ENCODE results near the gene FOLR2.

FOLR2 gene

GRCh38 chr11:72238492-72239312, 22.1 kb downstream of the FOLR2 start:
- Histone ChIP-seq H3K36me3 (ENCODE audit: low read length) (peaks cover 4% of the 10 kb centered on the region; the same call in 1 of the 2 replicates), H3K4me3 (ENCODE audit: insufficient read depth, low read length, poor library complexity, severe bottlenecking) (no peak overlapping the region), H3F3A (ENCODE audit: insufficient read depth) (peaks cover 6% of the 10 kb centered on the region), H3K9me3 (ENCODE audit: insufficient read depth, low read length) (no peaks in the 10 kb centered on the region), H2AFZ (ENCODE audit: low read depth, low read length, severe bottlenecking) (no peak overlapping the region), H3K79me2 (ENCODE audit: insufficient read depth, low read length) (no peaks in the 10 kb centered on the region), H3K27me3 (ENCODE audit: low read length) (no peaks in the 10 kb centered on the region), H3K4me2 (ENCODE audit: low read depth, low read length, poor library complexity, severe bottlenecking) (no peak overlapping the region), H3K9ac (ENCODE audit: low read length) (no peak overlapping the region), H4K20me1 (ENCODE audit: low read depth, low read length) (no peaks in the 10 kb centered on the region), H3K27ac (ENCODE audit: low read depth, low read length) (no peak overlapping the region), H3K9me2 (replicated peaks; ENCODE audit: insufficient read depth, low read length) (no peaks in the 10 kb centered on the region)
- no peak for TF ChIP-seq EZH2phosphoT487 (conservative IDR thresholded peaks at IDR 0.05; ENCODE audit: low read length)
- peak; percentile 0 for TF ChIP-seq CTCF (IDR thresholded peaks at IDR 0.05; ENCODE audit: insufficient read depth, low read length, poor library complexity, severe bottlenecking)

- Histone ChIP-seq H3F3A (ENCODE audit: insufficient read depth) (peaks cover 6% of the 10 kb centered on the region), H2AFZ (ENCODE audit: low read depth, low read length, severe bottlenecking) (no peak overlapping the region), H3K27me3 (ENCODE audit: low read length) (no peaks in the 10 kb centered on the region)
These were observed 22.8 kb downstream of the FOLR2 start for GRCh38 chr11:72239313-72239848.

GRCh38 chr11:72239849-72240460, 23.4 kb downstream of the FOLR2 start:
- TF ChIP-seq CTCF (IDR thresholded peaks at IDR 0.05; ENCODE audit: insufficient read depth, low read length, poor library complexity, severe bottlenecking) = no peak
- TF ChIP-seq EZH2phosphoT487 (conservative IDR thresholded peaks at IDR 0.05; ENCODE audit: low read length) = no peak
- Histone ChIP-seq H3K9ac (ENCODE audit: low read length) (no peak overlapping the region), H3K4me2 (ENCODE audit: low read depth, low read length, poor library complexity, severe bottlenecking) (no peak overlapping the region), H3K27me3 (ENCODE audit: low read length) (no peaks in the 10 kb centered on the region), H3K9me3 (ENCODE audit: insufficient read depth, low read length) (no peaks in the 10 kb centered on the region), H3F3A (ENCODE audit: insufficient read depth) (peaks cover 6% of the 10 kb centered on the region), H3K79me2 (ENCODE audit: insufficient read depth, low read length) (no peaks in the 10 kb centered on the region), H4K20me1 (ENCODE audit: low read depth, low read length) (no peaks in the 10 kb centered on the region), H3K4me3 (ENCODE audit: insufficient read depth, low read length, poor library complexity, severe bottlenecking) (no peak overlapping the region), H3K9me2 (replicated peaks; ENCODE audit: insufficient read depth, low read length) (no peaks in the 10 kb centered on the region), H3K27ac (ENCODE audit: low read depth, low read length) (no peak overlapping the region), H2AFZ (ENCODE audit: low read depth, low read length, severe bottlenecking) (no peak overlapping the region), H3K36me3 (ENCODE audit: low read length) (peaks cover 4% of the 10 kb centered on the region; the same call in 1 of the 2 replicates)

More at GRCh38 chr11:72239313-72239848, 22.8 kb downstream of the FOLR2 start:
- Histone ChIP-seq H3K4me3 (ENCODE audit: insufficient read depth, low read length, poor library complexity, severe bottlenecking) (no peak overlapping the region), H4K20me1 (ENCODE audit: low read depth, low read length) (no peaks in the 10 kb centered on the region), H3K9me3 (ENCODE audit: insufficient read depth, low read length) (no peaks in the 10 kb centered on the region), H3K9me2 (replicated peaks; ENCODE audit: insufficient read depth, low read length) (no peaks in the 10 kb centered on the region), H3K36me3 (ENCODE audit: low read length) (peaks cover 4% of the 10 kb centered on the region; the same call in 1 of the 2 replicates), H3K27ac (ENCODE audit: low read depth, low read length) (no peak overlapping the region), H3K4me2 (ENCODE audit: low read depth, low read length, poor library complexity, severe bottlenecking) (no peak overlapping the region), H3K79me2 (ENCODE audit: insufficient read depth, low read length) (no peaks in the 10 kb centered on the region), H3K9ac (ENCODE audit: low read length) (no peak overlapping the region)
- no peak for TF ChIP-seq CTCF (IDR thresholded peaks at IDR 0.05; ENCODE audit: insufficient read depth, low read length, poor library complexity, severe bottlenecking)
- TF ChIP-seq EZH2phosphoT487 (conservative IDR thresholded peaks at IDR 0.05; ENCODE audit: low read length) = no peak
